Right lobe of liver (tissue), 4 donors: ENCODE results near the gene TNFSF12.

Experiments
- POLR2A ChIP-seq: fragments of 450-650 bp; IDR thresholded peaks from one replicate; pipeline ENCODE4 v1.6.1; 2017; ENCODE audit warnings: antibody characterized with exemption, mild to moderate bottlenecking
- TF ChIP-seq, protein P1 (sequence below), 4 donors: fragments of 200-600 bp in 3 of 4; fragments of 450-650 bp in 1 of 4; IDR thresholded peaks; one replicate each; pipeline versions ENCODE4 v1.5.1 to v1.8.0; 2016 to 2022; ENCODE audit warnings: antibody characterized with exemption in 4 of 4, mild to moderate bottlenecking in 2 of 4
- donor health status: DM: no; HTN: no; CAD: no.
- donor health status: DM: no; HTN: no; CAD: no.
- donor health status: DM: no; HTN: yes; CAD: no.

DNA sequence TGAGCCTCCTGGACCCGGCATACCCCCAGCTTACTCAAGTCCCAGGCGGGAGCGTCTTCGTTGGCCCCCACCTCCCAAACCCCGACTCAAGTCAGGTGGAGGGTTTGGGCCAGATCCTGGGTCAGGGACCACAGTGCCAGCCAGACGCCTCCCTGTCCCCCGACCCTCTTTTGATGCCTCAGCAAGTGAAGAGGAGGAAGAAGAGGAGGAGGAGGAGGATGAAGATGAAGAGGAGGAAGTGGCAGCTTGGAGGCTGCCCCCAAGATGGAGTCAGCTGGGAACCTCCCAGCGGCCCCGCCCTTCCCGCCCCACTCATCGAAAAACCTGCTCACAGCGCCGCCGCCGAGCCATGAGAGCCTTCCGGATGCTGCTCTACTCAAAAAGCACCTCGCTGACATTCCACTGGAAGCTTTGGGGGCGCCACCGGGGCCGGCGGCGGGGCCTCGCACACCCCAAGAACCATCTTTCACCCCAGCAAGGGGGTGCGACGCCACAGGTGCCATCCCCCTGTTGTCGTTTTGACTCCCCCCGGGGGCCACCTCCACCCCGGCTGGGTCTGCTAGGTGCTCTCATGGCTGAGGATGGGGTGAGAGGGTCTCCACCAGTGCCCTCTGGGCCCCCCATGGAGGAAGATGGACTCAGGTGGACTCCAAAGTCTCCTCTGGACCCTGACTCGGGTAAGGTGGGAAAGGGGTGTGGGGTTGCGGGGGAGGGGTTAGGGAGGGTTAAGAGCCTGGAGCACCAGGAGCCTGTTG is 14.4 kb downstream of the TNFSF12 start:
- TF ChIP-seq, protein P1, sequence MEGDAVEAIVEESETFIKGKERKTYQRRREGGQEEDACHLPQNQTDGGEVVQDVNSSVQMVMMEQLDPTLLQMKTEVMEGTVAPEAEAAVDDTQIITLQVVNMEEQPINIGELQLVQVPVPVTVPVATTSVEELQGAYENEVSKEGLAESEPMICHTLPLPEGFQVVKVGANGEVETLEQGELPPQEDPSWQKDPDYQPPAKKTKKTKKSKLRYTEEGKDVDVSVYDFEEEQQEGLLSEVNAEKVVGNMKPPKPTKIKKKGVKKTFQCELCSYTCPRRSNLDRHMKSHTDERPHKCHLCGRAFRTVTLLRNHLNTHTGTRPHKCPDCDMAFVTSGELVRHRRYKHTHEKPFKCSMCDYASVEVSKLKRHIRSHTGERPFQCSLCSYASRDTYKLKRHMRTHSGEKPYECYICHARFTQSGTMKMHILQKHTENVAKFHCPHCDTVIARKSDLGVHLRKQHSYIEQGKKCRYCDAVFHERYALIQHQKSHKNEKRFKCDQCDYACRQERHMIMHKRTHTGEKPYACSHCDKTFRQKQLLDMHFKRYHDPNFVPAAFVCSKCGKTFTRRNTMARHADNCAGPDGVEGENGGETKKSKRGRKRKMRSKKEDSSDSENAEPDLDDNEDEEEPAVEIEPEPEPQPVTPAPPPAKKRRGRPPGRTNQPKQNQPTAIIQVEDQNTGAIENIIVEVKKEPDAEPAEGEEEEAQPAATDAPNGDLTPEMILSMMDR (IDR thresholded peaks at IDR 0.05) = no peak
- no peak for TF ChIP-seq POLR2A
